HEK293 (cell line): Measurements from ENCODE around the gene COG8.

ENCODE experiments used
- CTCF ChIA-PET: fragments of 350-600 bp; formaldehyde crosslinking; extraction: SDS; loops from one replicate; lab custom pipeline; 2021; ENCODE audit warnings: antibody characterized with exemption; lab: Yijun Ruan, JAX
- POLR2A ChIA-PET: fragments of 300-600 bp; formaldehyde crosslinking; extraction: SDS; loops from one replicate; lab custom pipeline; 2020; ENCODE audit warnings: antibody characterized with exemption, inconsistent platforms; lab: Yijun Ruan, JAX
- H3K27ac ChIP-seq: fragments of 200-500 bp; sonication (Bioruptor generic); 2 replicates; pipeline ENCODE4 v1.5.1; 2014; ENCODE audit warnings: low read depth, low read length, control low read depth, inconsistent platforms; ENCODE audit errors: extremely low read depth
- H3K36me3 ChIP-seq, 2 experiments: fragments of 200-500 bp in 1 of 2; sonication (Bioruptor generic) in 1 of 2; 1 replicate in 1 of 2; 2 replicates in 1 of 2; pipeline ENCODE4 v1.5.1; 2014 to 2017; ENCODE audit warnings: inconsistent platforms in 2 of 2, low read length in 2 of 2; ENCODE audit not compliant: control insufficient read depth in 2 of 2, insufficient read depth in 1 of 2
- H3K4me1 ChIP-seq: fragments of 200-500 bp; sonication (Bioruptor generic); 2 replicates; pipeline ENCODE4 v1.5.1; 2014; ENCODE audit warnings: mild to moderate bottlenecking, low read length, inconsistent platforms; ENCODE audit not compliant: control insufficient read depth, insufficient read depth
- H3K4me3 ChIP-seq: 2 replicates; pipeline ENCODE4 v1.5.1; 2011; ENCODE audit warnings: low read depth, mild to moderate bottlenecking, control low read depth, low read length, moderate library complexity
- H3K9me3 ChIP-seq: fragments of 200-500 bp; sonication (Bioruptor generic); 2 replicates; pipeline ENCODE4 v1.5.1; 2014; ENCODE audit warnings: low read depth, low read length, inconsistent platforms; ENCODE audit not compliant: control insufficient read depth, insufficient read depth
- GLIS1 ChIP-seq: fragments of 450-650 bp; formaldehyde crosslinking; IDR thresholded peaks from 2 replicates; pipeline ENCODE4 v1.5.1; 2016; ENCODE audit warnings: missing biosample characterization, missing genetic modification characterization
- GLIS2 ChIP-seq: fragments of 450-650 bp; formaldehyde crosslinking; IDR thresholded peaks from 2 replicates; pipeline ENCODE4 v1.5.1; 2016; ENCODE audit warnings: missing biosample characterization, missing genetic modification characterization
- HIC1 ChIP-seq: fragments of 450-650 bp; formaldehyde crosslinking; IDR thresholded peaks from 2 replicates; pipeline ENCODE4 v1.5.1; 2016; ENCODE audit warnings: missing biosample characterization, missing genetic modification characterization
- HOXA7 ChIP-seq: sonication (generic); formaldehyde crosslinking; IDR thresholded peaks from 2 replicates; pipeline ENCODE4 v1.8.1; 2022; ENCODE audit warnings: missing genetic modification reagents, borderline replicate concordance
- KLF10 ChIP-seq: fragments of 450-650 bp; IDR thresholded peaks from 2 replicates; pipeline ENCODE4 v1.5.1; 2018; ENCODE audit warnings: missing biosample characterization, mild to moderate bottlenecking, missing genetic modification characterization
- SALL2 ChIP-seq: fragments of 450-650 bp; formaldehyde crosslinking; IDR thresholded peaks from 2 replicates; pipeline ENCODE4 v1.5.0; 2017; ENCODE audit warnings: missing biosample characterization, mild to moderate bottlenecking, missing genetic modification characterization, borderline replicate concordance
- SP7 ChIP-seq: fragments of 450-650 bp; formaldehyde crosslinking; IDR thresholded peaks from 2 replicates; pipeline ENCODE4 v1.5.1; 2016; ENCODE audit warnings: missing biosample characterization, missing genetic modification characterization
- ZIC2 ChIP-seq: fragments of 450-650 bp; formaldehyde crosslinking; IDR thresholded peaks from 2 replicates; pipeline ENCODE4 v1.5.1; 2016; ENCODE audit warnings: missing biosample characterization, missing genetic modification characterization
- ZNF10 ChIP-seq: fragments of 450-650 bp; formaldehyde crosslinking; IDR thresholded peaks from 2 replicates; pipeline ENCODE4 v1.5.1; 2017; ENCODE audit warnings: missing biosample characterization, missing genetic modification characterization
- ZNF184 ChIP-seq: fragments of 450-650 bp; IDR thresholded peaks from 2 replicates; pipeline ENCODE4 v1.5.1; 2018; ENCODE audit warnings: missing biosample characterization, mild to moderate bottlenecking, missing genetic modification characterization
- ZNF211 ChIP-seq: fragments of 450-650 bp; formaldehyde crosslinking; IDR thresholded peaks from 2 replicates; pipeline ENCODE4 v1.5.1; 2016; ENCODE audit warnings: low read depth, missing biosample characterization, missing genetic modification characterization
- ZNF24 ChIP-seq: fragments of 450-650 bp; formaldehyde crosslinking; IDR thresholded peaks from 2 replicates; pipeline ENCODE4 v1.5.1; 2016; ENCODE audit warnings: missing biosample characterization, missing genetic modification characterization
- ZNF280D ChIP-seq: fragments of 450-650 bp; formaldehyde crosslinking; IDR thresholded peaks from 2 replicates; pipeline ENCODE4 v1.5.1; 2016; ENCODE audit warnings: missing biosample characterization, missing genetic modification characterization
- ZNF302 ChIP-seq: fragments of 450-650 bp; formaldehyde crosslinking; IDR thresholded peaks from 2 replicates; pipeline ENCODE4 v1.5.1; 2016; ENCODE audit warnings: missing biosample characterization, missing genetic modification characterization, low read depth
- ZNF521 ChIP-seq: fragments of 450-650 bp; formaldehyde crosslinking; IDR thresholded peaks from 2 replicates; pipeline ENCODE4 v1.5.1; 2017; ENCODE audit warnings: missing biosample characterization, mild to moderate bottlenecking, missing genetic modification characterization
- ZNF585B ChIP-seq: fragments of 450-650 bp; formaldehyde crosslinking; IDR thresholded peaks from 2 replicates; pipeline ENCODE4 v1.5.1; 2016; ENCODE audit warnings: missing biosample characterization, missing genetic modification characterization
- ZNF654 ChIP-seq: fragments of 450-650 bp; formaldehyde crosslinking; IDR thresholded peaks from 2 replicates; pipeline ENCODE4 v1.5.1; 2016; ENCODE audit warnings: low read depth, missing biosample characterization, missing genetic modification characterization
- ZNF692 ChIP-seq: fragments of 450-650 bp; formaldehyde crosslinking; IDR thresholded peaks from 2 replicates; pipeline ENCODE4 v1.5.1; 2016; ENCODE audit warnings: missing biosample characterization, missing genetic modification characterization
- ZNF768 ChIP-seq: fragments of 450-650 bp; formaldehyde crosslinking; IDR thresholded peaks from 2 replicates; pipeline ENCODE4 v1.5.1; 2018; ENCODE audit warnings: missing biosample characterization, mild to moderate bottlenecking, missing genetic modification characterization
- ZNF791 ChIP-seq: fragments of 450-650 bp; formaldehyde crosslinking; IDR thresholded peaks from 2 replicates; pipeline ENCODE4 v1.5.1; 2016; ENCODE audit warnings: missing biosample characterization, missing genetic modification characterization
- ZNF792 ChIP-seq: fragments of 450-650 bp; formaldehyde crosslinking; IDR thresholded peaks from 2 replicates; pipeline ENCODE4 v1.5.1; 2016; ENCODE audit warnings: missing biosample characterization, missing genetic modification characterization

COG8 gene

GRCh38 chr16:69323415-69323814 is 15.9 kb downstream of the COG8 start:
- Histone ChIP-seq H3K36me3 (peaks cover 23 to 95% of the 10 kb centered on the region in 2 experiments; a peak in 2 of 3 replicates), H3K4me1 (peaks cover 5% of the 10 kb centered on the region), H3K9me3 (no peaks in the 10 kb centered on the region), H3K4me3 (no peak overlapping the region), H3K27ac (no peak overlapping the region)
- ChIA-PET CTCF (interaction anchor here (0.6 kb wide), 1 partner anchor 112 kb away, joined by 4 read pairs; no protein-coding TSS in a partner anchor), POLR2A (interaction anchor here (0.6 to 1.2 kb wide), 2 partner anchors 8 to 12 kb away, joined by 3 to 6 read pairs; no protein-coding TSS in a partner anchor)
- TF ChIP-seq ZNF521 (no peak), ZNF792 (tag by site-specific recombination) (no peak), SALL2 (tag by site-specific recombination) (no peak), ZNF184 (tag by site-specific recombination) (no peak), ZNF280D (tag by site-specific recombination) (no peak), ZNF24 (tag by site-specific recombination) (no peak), ZNF302 (tag by site-specific recombination) (no peak), ZNF211 (tag by site-specific recombination) (no peak), GLIS1 (tag by site-specific recombination) (no peak), KLF10 (tag by site-specific recombination) (no peak), HOXA7 (no peak), HIC1 (tag by site-specific recombination) (no peak), ZNF692 (tag by site-specific recombination) (no peak), ZNF585B (tag by site-specific recombination) (no peak), GLIS2 (tag by site-specific recombination) (no peak), ZNF768 (no peak)

- H3K27ac ChIP-seq, result no peak overlapping the region
- CTCF ChIA-PET, result no interaction called here
- POLR2A ChIA-PET, result no interaction called here
- H3K4me3 ChIP-seq, result no peak overlapping the region
- H3K9me3 ChIP-seq, result no peaks in the 10 kb centered on the region
- H3K4me1 ChIP-seq, result peaks cover 4% of the 10 kb centered on the region; the same call in 1 of the 2 replicates
- H3K36me3 ChIP-seq, result peaks cover 13 to 91% of the 10 kb centered on the region in 2 experiments; a peak in 2 of 3 replicates
- TF ChIP-seq ZNF654 (tag by site-specific recombination) (no peak), SP7 (tag by site-specific recombination) (peak; percentile 50), GLIS1 (tag by site-specific recombination) (peak; percentile 30; the same call in 1 of the 2 replicates), ZIC2 (peak; percentile 30; the same call in 1 of the 2 replicates), ZNF791 (no peak), ZNF302 (tag by site-specific recombination) (no peak), ZNF10 (tag by site-specific recombination) (no peak)
Measured at GRCh38 chr16:69322343-69322742, 17.0 kb downstream of the COG8 start.
